WTC11 (cell line): ENCODE results near the gene TAF11L5. TPM values are rescaled to one million over a fixed set of nuclear protein-coding genes. Genes with fewer than 3 reads are reported as not detected.
"Not testable (repeated sequence)": the region's sequence is repeated elsewhere in the genome, so short reads cannot be mapped to it uniquely, and the experiment has no call there.

Source experiments
- ATAC-seq: fragments of 200-7000 bp; cut with Tn5 transposase; 2 replicates; pipeline ENCODE4 v1.10.0; 2021; ENCODE audit warnings: mild to moderate bottlenecking, moderate library complexity
- CTCF ChIA-PET: fragments of 300-600 bp; sonication (Branson Sonifier 250); formaldehyde crosslinking; loops from one replicate; lab custom pipeline; 2021; ENCODE audit warnings: antibody characterized with exemption; lab: Charles Lee
- POLR2A ChIA-PET: fragments of 350-600 bp; sonication (Branson Sonifier 250); formaldehyde crosslinking; loops from one replicate; lab custom pipeline; 2021; ENCODE audit warnings: antibody characterized with exemption; lab: Charles Lee
- DNase-seq: peaks from one replicate; pipeline ENCODE4 v3.0.0; 2021; ENCODE audit warnings: low spot score
- H3K27ac Mint-ChIP-seq: 2 replicates; pipeline ENCODE4 v1.8.0; 2021; ENCODE audit warnings: mixed read lengths
- H3K27me3 Mint-ChIP-seq: 2 replicates; pipeline ENCODE4 v1.8.0; 2021; ENCODE audit warnings: low read depth, mild to moderate bottlenecking, moderate library complexity, mixed read lengths
- H3K36me3 Mint-ChIP-seq: 2 replicates; pipeline ENCODE4 v1.8.0; 2021; ENCODE audit warnings: mixed read lengths
- H3K4me1 Mint-ChIP-seq: 2 replicates; pipeline ENCODE4 v1.8.0; 2022; ENCODE audit warnings: mixed read lengths
- H3K4me3 Mint-ChIP-seq: 2 replicates; pipeline ENCODE4 v1.8.0; 2021; ENCODE audit warnings: mild to moderate bottlenecking, moderate library complexity, mixed read lengths
- H3K9me3 Mint-ChIP-seq: 2 replicates; pipeline ENCODE4 v1.8.0; 2021; ENCODE audit warnings: mixed read lengths
- FOXK1 ChIP-seq: sonication (generic); formaldehyde crosslinking; IDR thresholded peaks from 2 replicates; pipeline ENCODE4 v1.8.0; 2022; ENCODE audit warnings: mild to moderate bottlenecking, moderate library complexity, missing genetic modification reagents
- NFATC4 ChIP-seq: fragments of 250-450 bp; sonication (Bioruptor Pico); IDR thresholded peaks from 2 replicates; pipeline ENCODE4 v1.9.0; 2021; ENCODE audit warnings: mild to moderate bottlenecking
- NFYB ChIP-seq: sonication (generic); formaldehyde crosslinking; conservative IDR thresholded peaks from 2 replicates; pipeline ENCODE4 v1.8.0; 2022; ENCODE audit warnings: low read depth, missing genetic modification reagents
- PRDM15 ChIP-seq: sonication (generic); formaldehyde crosslinking; IDR thresholded peaks from 2 replicates; pipeline ENCODE4 v1.8.0; 2022; ENCODE audit warnings: missing genetic modification reagents
- PREB ChIP-seq: sonication (generic); formaldehyde crosslinking; IDR thresholded peaks from 2 replicates; pipeline ENCODE4 v1.8.1; 2022; ENCODE audit warnings: mild to moderate bottlenecking, missing genetic modification reagents, moderate library complexity, borderline replicate concordance
- total RNA-seq: library from RNA; stranded (reverse); gene quantifications from 3 replicates; pipeline ENCODE4 v1.2.3, GENCODE V29; 2021
- TF ChIP-seq, protein P1 (sequence below): sonication (generic); formaldehyde crosslinking; IDR thresholded peaks from 2 replicates; pipeline ENCODE4 v1.8.0; 2023; ENCODE audit warnings: missing genetic modification reagents, mild to moderate bottlenecking, borderline replicate concordance
- TF ChIP-seq, protein P2 (sequence below): fragments of 200-600 bp; IDR thresholded peaks from 2 replicates; pipeline ENCODE4 v1.8.0; 2022; ENCODE audit warnings: antibody characterized with exemption

The TAF11L5 gene
- total RNA-seq, 1 experiment from 2014 or later: not detected

DNA sequence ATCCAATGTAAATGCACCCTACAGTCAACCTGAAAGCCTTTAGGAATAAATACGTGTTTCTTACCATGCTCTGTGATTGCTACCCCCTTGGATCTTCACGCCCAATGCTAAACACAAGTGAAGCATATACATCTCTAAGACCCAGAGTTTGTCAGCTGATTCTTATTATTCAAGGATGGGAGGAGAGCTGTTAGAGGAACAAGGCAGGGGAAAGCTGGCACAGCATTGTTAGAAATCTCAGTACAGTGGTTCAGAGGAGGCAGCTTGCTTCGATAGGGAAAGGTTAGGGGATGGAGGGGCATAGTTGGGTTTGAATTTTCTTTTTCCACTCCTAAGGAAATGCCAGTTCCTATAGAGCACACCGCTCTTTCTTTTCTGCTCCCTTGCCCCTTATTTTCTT, 43.7 kb upstream of the TAF11L5 start:
- Mint-ChIP-seq H3K4me1 (peaks cover 7% of the 10 kb centered on the region), H3K9me3 (no peaks in the 10 kb centered on the region), H3K27ac (0 out of 2 replicates have a peak overlapping the region, but pooled peaks have one; percentile 8), H3K36me3 (no peaks in the 10 kb centered on the region), H3K27me3 (no peaks in the 10 kb centered on the region), H3K4me3 (no peak overlapping the region)
- CTCF ChIA-PET: interaction anchor here (1.1 kb wide), 1 partner anchor 265 kb away, joined by 4 read pairs; no protein-coding TSS in a partner anchor
- POLR2A ChIA-PET: no interaction called here
- DNase-seq (no peak), ATAC-seq (peak; percentile 47)
- TF ChIP-seq, protein P1, sequence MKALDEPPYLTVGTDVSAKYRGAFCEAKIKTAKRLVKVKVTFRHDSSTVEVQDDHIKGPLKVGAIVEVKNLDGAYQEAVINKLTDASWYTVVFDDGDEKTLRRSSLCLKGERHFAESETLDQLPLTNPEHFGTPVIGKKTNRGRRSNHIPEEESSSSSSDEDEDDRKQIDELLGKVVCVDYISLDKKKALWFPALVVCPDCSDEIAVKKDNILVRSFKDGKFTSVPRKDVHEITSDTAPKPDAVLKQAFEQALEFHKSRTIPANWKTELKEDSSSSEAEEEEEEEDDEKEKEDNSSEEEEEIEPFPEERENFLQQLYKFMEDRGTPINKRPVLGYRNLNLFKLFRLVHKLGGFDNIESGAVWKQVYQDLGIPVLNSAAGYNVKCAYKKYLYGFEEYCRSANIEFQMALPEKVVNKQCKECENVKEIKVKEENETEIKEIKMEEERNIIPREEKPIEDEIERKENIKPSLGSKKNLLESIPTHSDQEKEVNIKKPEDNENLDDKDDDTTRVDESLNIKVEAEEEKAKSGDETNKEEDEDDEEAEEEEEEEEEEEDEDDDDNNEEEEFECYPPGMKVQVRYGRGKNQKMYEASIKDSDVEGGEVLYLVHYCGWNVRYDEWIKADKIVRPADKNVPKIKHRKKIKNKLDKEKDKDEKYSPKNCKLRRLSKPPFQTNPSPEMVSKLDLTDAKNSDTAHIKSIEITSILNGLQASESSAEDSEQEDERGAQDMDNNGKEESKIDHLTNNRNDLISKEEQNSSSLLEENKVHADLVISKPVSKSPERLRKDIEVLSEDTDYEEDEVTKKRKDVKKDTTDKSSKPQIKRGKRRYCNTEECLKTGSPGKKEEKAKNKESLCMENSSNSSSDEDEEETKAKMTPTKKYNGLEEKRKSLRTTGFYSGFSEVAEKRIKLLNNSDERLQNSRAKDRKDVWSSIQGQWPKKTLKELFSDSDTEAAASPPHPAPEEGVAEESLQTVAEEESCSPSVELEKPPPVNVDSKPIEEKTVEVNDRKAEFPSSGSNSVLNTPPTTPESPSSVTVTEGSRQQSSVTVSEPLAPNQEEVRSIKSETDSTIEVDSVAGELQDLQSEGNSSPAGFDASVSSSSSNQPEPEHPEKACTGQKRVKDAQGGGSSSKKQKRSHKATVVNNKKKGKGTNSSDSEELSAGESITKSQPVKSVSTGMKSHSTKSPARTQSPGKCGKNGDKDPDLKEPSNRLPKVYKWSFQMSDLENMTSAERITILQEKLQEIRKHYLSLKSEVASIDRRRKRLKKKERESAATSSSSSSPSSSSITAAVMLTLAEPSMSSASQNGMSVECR: no peak
- TF ChIP-seq PRDM15 (CRISPR knock-in tag): no peak

DNA sequence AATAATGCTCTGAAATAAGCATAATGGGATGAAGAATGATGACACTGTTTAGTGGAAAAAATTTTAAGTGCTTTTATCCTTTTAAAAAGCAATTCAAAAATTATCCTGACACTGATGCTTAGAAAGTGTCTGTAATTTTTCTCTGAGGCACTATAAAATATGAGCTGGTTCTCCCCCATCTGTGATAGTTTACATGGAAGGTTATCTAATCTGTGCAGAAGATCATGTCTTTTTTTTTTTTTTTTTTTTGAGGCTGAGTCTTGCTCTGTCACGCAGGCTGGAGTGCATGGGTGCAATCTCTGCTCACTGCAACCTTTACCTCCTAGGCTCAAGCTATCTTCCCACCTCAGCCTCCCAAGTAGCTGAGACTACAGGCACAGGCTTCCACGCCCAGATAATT, 42.2 kb upstream of the TAF11L5 start:
- no peak for DNase-seq

GRCh38 chr5:17486464-17487173, 38.4 kb upstream of the TAF11L5 start:
- H3K9me3 Mint-ChIP-seq, POLR2A ChIA-PET, H3K4me3 Mint-ChIP-seq, ATAC-seq, H3K27ac Mint-ChIP-seq, H3K27me3 Mint-ChIP-seq, H3K36me3 Mint-ChIP-seq, CTCF ChIA-PET, DNase-seq, H3K4me1 Mint-ChIP-seq: not testable (repeated sequence)

More for the DNA sequence above, 42.2 kb upstream of the TAF11L5 start:
- no peak for ATAC-seq
- POLR2A ChIA-PET: interaction anchor here (0.6 kb wide), 1 partner anchor 683 kb away, joined by 3 read pairs; no protein-coding TSS in a partner anchor
- Mint-ChIP-seq H3K9me3 (no peaks in the 10 kb centered on the region), H3K27ac (no peak overlapping the region), H3K27me3 (no peaks in the 10 kb centered on the region), H3K4me3 (no peak overlapping the region), H3K36me3 (no peaks in the 10 kb centered on the region), H3K4me1 (peaks cover 7% of the 10 kb centered on the region)
- CTCF ChIA-PET: no interaction called here
- no peak for TF ChIP-seq PREB
- TF ChIP-seq NFATC4 (CRISPR knock-in tag): no peak
- TF ChIP-seq FOXK1 (CRISPR knock-in tag): no peak
- TF ChIP-seq NFYB (CRISPR knock-in tag): no peak
- TF ChIP-seq, protein P2, sequence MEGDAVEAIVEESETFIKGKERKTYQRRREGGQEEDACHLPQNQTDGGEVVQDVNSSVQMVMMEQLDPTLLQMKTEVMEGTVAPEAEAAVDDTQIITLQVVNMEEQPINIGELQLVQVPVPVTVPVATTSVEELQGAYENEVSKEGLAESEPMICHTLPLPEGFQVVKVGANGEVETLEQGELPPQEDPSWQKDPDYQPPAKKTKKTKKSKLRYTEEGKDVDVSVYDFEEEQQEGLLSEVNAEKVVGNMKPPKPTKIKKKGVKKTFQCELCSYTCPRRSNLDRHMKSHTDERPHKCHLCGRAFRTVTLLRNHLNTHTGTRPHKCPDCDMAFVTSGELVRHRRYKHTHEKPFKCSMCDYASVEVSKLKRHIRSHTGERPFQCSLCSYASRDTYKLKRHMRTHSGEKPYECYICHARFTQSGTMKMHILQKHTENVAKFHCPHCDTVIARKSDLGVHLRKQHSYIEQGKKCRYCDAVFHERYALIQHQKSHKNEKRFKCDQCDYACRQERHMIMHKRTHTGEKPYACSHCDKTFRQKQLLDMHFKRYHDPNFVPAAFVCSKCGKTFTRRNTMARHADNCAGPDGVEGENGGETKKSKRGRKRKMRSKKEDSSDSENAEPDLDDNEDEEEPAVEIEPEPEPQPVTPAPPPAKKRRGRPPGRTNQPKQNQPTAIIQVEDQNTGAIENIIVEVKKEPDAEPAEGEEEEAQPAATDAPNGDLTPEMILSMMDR: no peak
